Neutrophil (primary cell): ENCODE measurements around the gene MAST4.

ENCODE experiments used
- H3K27ac ChIP-seq: fragments of 200-600 bp; sonication (generic); 2 replicates; pipeline ENCODE4 v1.5.1; 2016; ENCODE audit warnings: mild to moderate bottlenecking, moderate library complexity
- H3K27me3 ChIP-seq: fragments of 200-600 bp; sonication (generic); 2 replicates; pipeline ENCODE4 v1.6.0; 2016; ENCODE audit warnings: mild to moderate bottlenecking
- H3K36me3 ChIP-seq: fragments of 200-600 bp; sonication (generic); 2 replicates; pipeline ENCODE4 v1.5.1; 2017
- H3K4me1 ChIP-seq, 2 experiments: fragments of 200-600 bp in 1 of 2; sonication (generic) in 1 of 2; 1 replicate in 1 of 2; 2 replicates in 1 of 2; pipeline versions ENCODE4 v1.5.1 to v1.6.1; 2013 to 2016; ENCODE audit warnings: low read depth in 1 of 2, low read length in 1 of 2, mild to moderate bottlenecking in 1 of 2, moderate library complexity in 1 of 2; ENCODE audit not compliant: control insufficient read depth in 1 of 2, insufficient read depth in 1 of 2
- H3K4me3 ChIP-seq, 2 experiments: fragments of 200-600 bp in 1 of 2; sonication (generic) in 1 of 2; 1 replicate in 1 of 2; 2 replicates in 1 of 2; pipeline ENCODE4 v1.5.1; 2013 to 2016; ENCODE audit warnings: low read depth in 1 of 2, low read length in 1 of 2, mild to moderate bottlenecking in 1 of 2, moderate library complexity in 1 of 2
- H3K9me3 ChIP-seq: fragments of 200-600 bp; sonication (generic); 2 replicates; pipeline ENCODE4 v1.5.1; 2016
- CTCF ChIP-seq: fragments of 200-600 bp; sonication (generic); IDR thresholded peaks from 2 replicates; pipeline ENCODE4 v1.5.1; 2016; ENCODE audit warnings: antibody characterized with exemption

Gene MAST4

DNA sequence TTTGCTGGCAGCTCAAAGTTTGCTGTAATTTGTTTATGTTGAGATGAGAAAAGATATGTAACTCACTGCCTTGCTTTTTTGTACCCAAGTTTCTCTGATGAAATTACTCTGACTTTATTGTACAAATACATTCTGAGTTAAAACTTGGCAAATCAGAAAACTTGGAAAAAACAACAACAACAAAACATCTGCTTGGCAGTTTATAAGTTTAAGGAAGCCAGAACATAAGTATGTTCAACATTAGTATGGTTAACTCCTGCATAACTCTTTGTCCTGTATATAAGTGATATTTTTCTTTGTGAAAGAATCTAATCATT, 233.1 kb downstream of the MAST4 start:
- TF ChIP-seq CTCF, result no peak
- Histone ChIP-seq H3K9me3 (no peaks in the 10 kb centered on the region), H3K27ac (no peak overlapping the region), H3K36me3 (no peaks in the 10 kb centered on the region), H3K4me3 (peak overlapping the region; percentile 47 to 58), H3K27me3 (peaks cover 53% of the 10 kb centered on the region), H3K4me1 (peaks cover 10 to 18% of the 10 kb centered on the region in 2 experiments)

- Histone ChIP-seq H3K4me1 (peaks cover 10 to 18% of the 10 kb centered on the region in 2 experiments), H3K27me3 (peaks cover 53% of the 10 kb centered on the region), H3K4me3 (no peak overlapping the region), H3K27ac (no peak overlapping the region), H3K36me3 (no peaks in the 10 kb centered on the region), H3K9me3 (no peaks in the 10 kb centered on the region)
- no peak for TF ChIP-seq CTCF
Measured at GRCh38 chr5:66829826-66830225, 233.6 kb downstream of the MAST4 start.

- no peak overlapping the region for H3K27ac ChIP-seq
- H3K9me3 ChIP-seq, result no peaks in the 10 kb centered on the region
- H3K27me3 ChIP-seq, result peaks cover 53% of the 10 kb centered on the region
- peaks cover 10 to 18% of the 10 kb centered on the region in 2 experiments for H3K4me1 ChIP-seq
- TF ChIP-seq CTCF, result no peak
- no peaks in the 10 kb centered on the region for H3K36me3 ChIP-seq
- H3K4me3 ChIP-seq, result no peak overlapping the region
Measured at GRCh38 chr5:66830636-66831035, 234.4 kb downstream of the MAST4 start.

DNA sequence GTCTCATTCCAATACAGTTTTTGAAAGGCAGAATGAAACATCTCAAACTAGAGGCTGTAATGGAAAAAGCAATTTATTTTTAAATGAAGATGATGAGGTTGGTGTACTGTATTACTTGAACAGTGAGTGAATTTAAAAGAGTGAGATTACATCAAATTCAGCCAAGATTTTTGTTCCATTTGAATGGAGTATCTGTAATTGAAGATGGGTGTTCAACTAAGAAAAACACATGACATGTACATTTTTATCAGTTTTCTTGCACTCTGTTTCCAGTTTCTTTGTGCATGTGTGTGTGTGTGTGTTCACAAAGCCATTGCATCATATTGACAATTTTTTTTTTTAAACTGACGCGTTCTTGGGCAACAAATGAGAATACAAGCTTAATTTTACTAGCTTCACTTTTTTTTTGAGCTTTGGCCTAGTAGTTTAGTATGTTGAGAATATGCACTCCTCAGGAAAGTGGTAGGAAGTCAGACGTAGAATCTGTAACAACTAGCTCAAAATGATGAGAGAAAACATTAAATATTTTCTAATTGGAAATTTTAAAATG, 243.5 kb downstream of the MAST4 start:
- H3K27ac ChIP-seq, result no peak overlapping the region
- TF ChIP-seq CTCF, result no peak
- no peaks in the 10 kb centered on the region for H3K9me3 ChIP-seq
- H3K27me3 ChIP-seq, result no peaks in the 10 kb centered on the region
- peaks cover 0 to 3% of the 10 kb centered on the region in 2 experiments for H3K4me1 ChIP-seq
- no peak overlapping the region for H3K4me3 ChIP-seq
- H3K36me3 ChIP-seq, result no peaks in the 10 kb centered on the region

GRCh38 chr5:66840511-66841013, 244.4 kb downstream of the MAST4 start:
- no peaks in the 10 kb centered on the region for H3K36me3 ChIP-seq
- no peak for TF ChIP-seq CTCF
- peaks cover 0 to 3% of the 10 kb centered on the region in 2 experiments for H3K4me1 ChIP-seq
- no peak overlapping the region for H3K27ac ChIP-seq
- H3K9me3 ChIP-seq, result no peaks in the 10 kb centered on the region
- no peak overlapping the region for H3K4me3 ChIP-seq
- no peaks in the 10 kb centered on the region for H3K27me3 ChIP-seq
